NCI-H748 treated with DMSO at 0.1 percent for 48 hours (cell line): ENCODE measurements around the gene FBXW2.

Experiments
- DNase-seq: peaks from one replicate; lab custom pipeline; 2025; lab: John Stamatoyannopoulos, UW

Gene FBXW2

DNA sequence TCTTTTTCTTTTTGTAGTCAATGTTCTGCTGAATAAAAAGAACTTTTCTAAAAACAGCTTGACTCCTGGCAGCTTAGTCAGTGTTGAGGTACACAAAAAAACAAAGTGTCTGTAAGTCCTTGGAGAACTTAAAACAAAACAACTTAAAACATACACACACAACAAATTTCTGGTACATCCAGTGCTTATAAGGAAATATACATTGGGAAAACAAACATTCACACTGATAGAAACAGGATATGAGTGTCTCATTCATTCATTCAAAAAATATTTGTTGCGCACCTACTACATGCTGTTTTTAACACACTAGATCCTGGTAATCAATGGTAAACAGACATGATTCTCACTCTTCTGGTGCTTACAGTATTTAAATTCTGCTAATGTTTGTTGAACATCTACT, 51.5 kb downstream of the FBXW2 start:
- no peak for DNase-seq

DNA sequence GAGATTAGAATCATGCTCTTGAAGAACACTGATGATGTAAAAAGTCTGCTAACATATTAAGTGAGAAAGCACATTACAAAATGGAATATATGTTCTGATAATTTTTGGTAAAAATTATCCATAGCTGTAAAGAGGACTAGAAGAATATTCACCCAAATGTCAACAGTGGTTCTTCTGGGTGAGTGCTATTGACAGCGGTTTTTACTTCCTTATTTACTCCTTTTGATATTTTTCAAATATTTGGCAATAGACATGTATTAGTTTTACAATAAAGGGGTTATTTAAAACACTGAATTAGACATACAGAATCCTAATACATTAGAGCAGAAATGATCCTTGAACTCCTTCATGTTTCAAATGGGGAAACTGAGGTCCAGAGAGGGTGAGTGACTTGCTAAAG, 52.0 kb downstream of the FBXW2 start:
- no peak for DNase-seq

DNA sequence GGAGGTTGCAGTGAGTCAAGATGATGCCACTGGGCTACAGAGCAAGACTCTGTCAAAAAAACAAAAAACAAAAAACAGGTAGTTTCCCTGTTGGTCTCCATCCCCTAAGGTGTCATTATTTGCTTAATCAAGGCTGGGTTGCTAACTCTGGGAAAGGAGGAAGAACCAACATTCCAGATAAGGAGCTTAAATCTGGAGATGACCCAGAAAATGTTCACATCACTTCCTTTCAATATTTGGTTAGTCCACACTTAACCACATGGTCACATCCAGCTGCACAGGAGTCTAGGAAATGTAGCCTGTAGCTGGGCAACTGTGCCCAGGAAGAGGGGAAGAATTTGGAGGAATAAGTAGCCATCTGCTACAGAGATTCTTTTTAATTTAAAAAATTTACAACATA, 53.1 kb downstream of the FBXW2 start:
- DNase-seq, result no peak

GRCh38 chr9:120737416-120738165, 55.6 kb downstream of the FBXW2 start:
- DNase-seq, result no peak

DNA sequence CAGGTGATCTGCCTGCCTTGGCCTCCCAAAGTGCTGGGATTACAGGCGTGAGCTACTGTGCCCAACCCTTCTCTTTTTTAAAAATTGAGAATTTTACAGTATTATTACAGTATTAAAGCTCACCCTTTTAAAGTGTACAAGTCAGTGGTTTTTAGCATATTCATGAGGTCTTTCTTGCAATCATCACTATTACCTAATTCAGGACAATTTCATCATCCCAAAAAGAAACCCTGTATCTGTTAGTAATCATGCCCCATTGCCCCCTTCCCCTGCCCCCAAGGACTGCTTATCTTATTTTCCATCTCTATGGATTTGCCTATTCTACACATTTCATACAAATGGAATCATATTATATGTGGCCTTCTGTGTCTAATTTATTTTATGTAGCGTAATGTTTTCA, 56.3 kb downstream of the FBXW2 start:
- no peak for DNase-seq

GRCh38 chr9:120735415-120736126, 57.6 kb downstream of the FBXW2 start:
- DNase-seq, result no peak

DNA sequence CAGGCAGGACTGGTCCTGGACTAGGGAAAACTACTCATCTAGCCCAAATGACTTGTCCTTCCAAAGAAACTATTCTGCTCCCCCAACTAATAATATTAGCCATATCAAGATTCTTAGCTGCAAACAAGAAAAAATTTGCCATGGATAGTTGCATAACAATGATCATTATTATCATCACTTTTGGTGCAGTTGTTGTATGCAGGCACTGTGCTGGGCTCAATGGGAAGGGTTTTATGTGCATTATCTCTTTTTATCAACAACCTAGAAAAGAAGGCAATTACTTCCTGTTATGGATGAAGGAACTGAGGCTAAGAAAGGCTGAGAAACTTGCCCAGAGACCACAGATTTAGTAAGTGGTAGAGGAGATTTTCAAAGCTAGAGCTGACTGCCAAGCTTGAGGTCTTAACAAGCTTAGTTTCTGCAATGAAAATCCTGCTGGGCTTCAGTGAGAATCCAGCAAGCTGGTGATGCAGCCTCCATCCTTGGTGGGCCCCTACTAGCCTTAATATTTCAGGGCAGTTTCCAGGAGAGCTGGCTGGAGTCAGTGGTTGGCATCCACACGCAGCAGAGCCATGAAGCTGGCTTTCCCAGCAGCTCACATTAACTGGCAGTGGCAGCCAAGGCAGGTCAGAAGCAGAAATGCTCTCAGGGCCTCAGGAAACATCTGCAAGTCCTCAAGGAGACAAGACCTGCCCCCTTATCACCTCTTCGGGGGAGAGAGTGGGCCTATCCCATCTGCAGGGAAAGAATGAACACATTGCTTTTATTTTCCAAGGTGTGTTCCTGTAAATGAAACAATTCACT, 58.4 kb downstream of the FBXW2 start:
- no peak for DNase-seq

DNA sequence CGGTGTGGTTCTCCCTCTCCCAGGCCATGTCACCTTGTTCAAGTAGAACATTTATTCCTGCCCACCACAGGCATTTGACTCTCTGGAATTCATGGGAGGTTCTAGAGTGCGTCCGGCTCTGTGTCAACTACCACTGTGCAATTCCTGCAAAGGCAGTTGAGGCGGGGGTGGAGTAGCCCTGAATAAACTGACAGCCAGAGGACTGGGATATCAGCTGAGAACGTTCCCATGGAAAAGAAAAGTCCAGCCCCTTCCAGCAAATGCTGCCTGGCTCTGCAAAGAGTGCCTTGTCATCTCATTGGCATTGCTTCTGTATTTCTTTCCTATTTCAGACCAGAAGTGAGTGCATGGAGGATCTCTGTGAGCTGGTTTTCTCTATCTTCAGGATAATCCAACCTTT, 60.0 kb downstream of the FBXW2 start:
- no peak for DNase-seq

GRCh38 chr9:120730654-120731514, 62.3 kb downstream of the FBXW2 start:
- no peak for DNase-seq

DNA sequence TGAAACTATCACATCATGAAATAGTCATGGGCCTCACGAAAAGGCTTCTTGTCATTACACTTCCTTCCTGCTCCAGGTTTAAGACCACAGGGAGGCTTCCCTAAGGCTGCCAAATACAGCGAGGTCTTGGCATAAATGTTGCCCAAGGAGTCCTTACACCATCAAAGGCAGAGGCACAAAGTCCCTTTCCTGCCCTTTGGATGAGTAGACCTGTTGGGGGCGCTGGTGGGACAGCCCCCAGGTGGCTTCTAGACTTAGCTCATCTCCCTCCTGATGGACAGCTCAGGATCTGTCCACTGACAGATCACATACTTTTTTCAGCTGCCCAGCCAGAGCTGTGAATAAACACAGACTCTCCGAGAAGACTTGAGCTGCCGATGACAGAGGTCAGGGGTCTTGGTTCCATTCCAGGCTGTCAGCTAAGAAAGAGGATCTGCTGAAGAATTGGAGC, 63.4 kb downstream of the FBXW2 start:
- DNase-seq, result no peak

- DNase-seq, result no peak
Measured at GRCh38 chr9:120726484-120726883, 66.7 kb downstream of the FBXW2 start.

DNA sequence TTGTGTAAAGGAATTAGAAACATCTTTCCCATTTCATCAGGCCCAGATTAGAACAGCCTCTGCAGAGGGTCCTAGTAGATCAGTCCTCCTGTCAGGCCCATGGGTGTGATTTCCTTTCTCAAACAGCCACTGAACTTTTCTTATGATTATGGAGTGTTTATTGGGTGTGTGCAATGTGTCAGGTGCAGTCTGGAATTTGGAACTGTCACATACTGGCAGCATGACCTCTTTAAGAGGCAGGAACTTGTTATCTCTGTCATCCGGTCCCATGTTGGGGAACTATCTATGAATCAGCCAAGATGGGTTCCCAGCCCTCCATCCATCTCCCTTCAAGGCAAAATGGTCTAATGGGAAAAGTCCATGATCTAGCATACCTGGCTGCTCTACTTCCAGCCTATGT, 67.3 kb downstream of the FBXW2 start:
- DNase-seq, result no peak

- DNase-seq, result no peak
Measured at GRCh38 chr9:120724757-120725400, 68.3 kb downstream of the FBXW2 start.

- DNase-seq, result no peak
Measured at GRCh38 chr9:120723565-120723964, 69.7 kb downstream of the FBXW2 start.

- no peak for DNase-seq
Measured at GRCh38 chr9:120720404-120720803, 72.8 kb downstream of the FBXW2 start.

- DNase-seq, result no peak
Measured at GRCh38 chr9:120718316-120718715, 74.9 kb downstream of the FBXW2 start.

- no peak for DNase-seq
Measured at GRCh38 chr9:120717176-120717575, 76.0 kb downstream of the FBXW2 start.

GRCh38 chr9:120716483-120716882, 76.7 kb downstream of the FBXW2 start:
- no peak for DNase-seq

DNA sequence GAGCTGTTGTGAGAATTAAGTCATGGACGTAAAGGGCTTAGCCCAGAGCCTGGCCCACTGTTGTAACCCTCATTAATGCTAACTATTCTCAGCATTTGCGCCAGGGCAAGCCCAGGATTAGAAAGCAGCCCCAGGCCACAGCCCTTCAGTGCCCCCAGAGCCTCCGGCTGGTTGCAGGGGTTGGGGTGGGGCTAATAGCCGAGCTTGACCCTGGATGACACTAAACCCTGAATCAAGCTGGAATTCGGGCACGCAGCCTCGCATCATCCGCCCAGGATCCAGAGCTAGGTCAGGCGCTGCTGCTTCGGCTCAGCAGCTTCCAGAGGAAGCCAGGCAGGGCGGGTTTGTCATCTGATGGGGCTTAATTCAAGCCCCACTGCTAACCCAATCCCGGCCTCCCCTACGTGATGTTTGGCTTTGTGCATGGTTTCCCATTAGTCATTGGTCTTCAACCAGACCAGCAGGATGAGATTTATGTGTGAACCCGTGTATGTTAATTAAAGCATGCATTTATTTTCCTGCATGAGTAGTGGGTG, 77.8 kb downstream of the FBXW2 start:
- DNase-seq, result no peak

DNA sequence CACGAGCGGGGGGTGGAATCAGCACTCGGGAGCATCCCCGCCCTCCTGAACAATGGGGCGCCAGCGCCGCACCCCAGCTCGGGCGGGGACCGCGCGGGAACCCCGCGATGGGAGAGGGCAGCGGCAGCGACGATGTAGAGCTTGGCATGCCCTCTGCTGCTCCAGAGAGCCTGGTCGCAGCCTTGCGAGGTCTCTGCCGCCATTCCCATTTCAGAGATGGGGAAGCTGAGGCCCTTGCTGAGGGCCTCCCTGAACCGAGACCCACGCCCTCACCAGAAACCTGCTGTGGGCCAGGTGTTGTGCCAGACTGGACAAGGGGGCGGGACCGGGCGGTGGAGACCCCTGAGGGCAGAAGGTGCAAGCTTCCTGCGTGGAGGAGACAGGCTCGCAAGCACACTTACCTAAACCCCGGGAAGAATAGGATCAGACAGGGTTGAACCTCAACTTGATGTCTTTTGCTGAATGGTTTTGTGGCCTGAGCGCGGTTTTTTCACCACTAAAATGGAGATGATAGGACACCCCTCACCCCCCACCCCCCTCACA, 78.3 kb downstream of the FBXW2 start:
- DNase-seq, result no peak
